IPS DF 6.9 (cell line): ENCODE results near the gene SRSF11.
"Not testable (repeated sequence)": the region's sequence is repeated elsewhere in the genome, so short reads cannot be mapped to it uniquely, and the experiment has no call there.

Experiments
- DNase-seq: peaks from one replicate; pipeline ENCODE4 v3.0.0-alpha.2; 2013; ENCODE audit warnings: low read depth, low spot score
- H3K27ac ChIP-seq: one replicate; pipeline ENCODE4 v1.5.1; 2013; ENCODE audit warnings: low read length, control low read depth
- H3K27me3 ChIP-seq: 2 replicates; pipeline ENCODE4 v1.6.1; 2013; ENCODE audit warnings: mild to moderate bottlenecking, low read length; ENCODE audit not compliant: control insufficient read depth, insufficient read depth
- H3K36me3 ChIP-seq: 2 replicates; pipeline ENCODE4 v1.6.1; 2013; ENCODE audit warnings: low read length; ENCODE audit not compliant: control insufficient read depth, insufficient read depth
- H3K4me1 ChIP-seq: 2 replicates; pipeline ENCODE4 v1.6.1; 2013; ENCODE audit warnings: low read length; ENCODE audit not compliant: control insufficient read depth, insufficient read depth
- H3K4me3 ChIP-seq: 2 replicates; pipeline ENCODE4 v1.5.1; 2013; ENCODE audit warnings: mild to moderate bottlenecking, low read length
- H3K9me3 ChIP-seq: 2 replicates; pipeline ENCODE4 v1.6.1; 2013; ENCODE audit warnings: low read length, inconsistent platforms; ENCODE audit not compliant: control insufficient read depth, insufficient read depth
- WGBS: extraction: QIAGEN DNeasy Blood & Tissue Kit; methylation state at CpG from one replicate; pipeline ENCODE4 v1.1.7; 2013; ENCODE audit warnings: mixed read lengths, missing lambda C conversion rate; ENCODE audit not compliant: insufficient read length, insufficient coverage; 5-methylcytosine and 5-hydroxymethylcytosine counted together

SRSF11 gene

DNA sequence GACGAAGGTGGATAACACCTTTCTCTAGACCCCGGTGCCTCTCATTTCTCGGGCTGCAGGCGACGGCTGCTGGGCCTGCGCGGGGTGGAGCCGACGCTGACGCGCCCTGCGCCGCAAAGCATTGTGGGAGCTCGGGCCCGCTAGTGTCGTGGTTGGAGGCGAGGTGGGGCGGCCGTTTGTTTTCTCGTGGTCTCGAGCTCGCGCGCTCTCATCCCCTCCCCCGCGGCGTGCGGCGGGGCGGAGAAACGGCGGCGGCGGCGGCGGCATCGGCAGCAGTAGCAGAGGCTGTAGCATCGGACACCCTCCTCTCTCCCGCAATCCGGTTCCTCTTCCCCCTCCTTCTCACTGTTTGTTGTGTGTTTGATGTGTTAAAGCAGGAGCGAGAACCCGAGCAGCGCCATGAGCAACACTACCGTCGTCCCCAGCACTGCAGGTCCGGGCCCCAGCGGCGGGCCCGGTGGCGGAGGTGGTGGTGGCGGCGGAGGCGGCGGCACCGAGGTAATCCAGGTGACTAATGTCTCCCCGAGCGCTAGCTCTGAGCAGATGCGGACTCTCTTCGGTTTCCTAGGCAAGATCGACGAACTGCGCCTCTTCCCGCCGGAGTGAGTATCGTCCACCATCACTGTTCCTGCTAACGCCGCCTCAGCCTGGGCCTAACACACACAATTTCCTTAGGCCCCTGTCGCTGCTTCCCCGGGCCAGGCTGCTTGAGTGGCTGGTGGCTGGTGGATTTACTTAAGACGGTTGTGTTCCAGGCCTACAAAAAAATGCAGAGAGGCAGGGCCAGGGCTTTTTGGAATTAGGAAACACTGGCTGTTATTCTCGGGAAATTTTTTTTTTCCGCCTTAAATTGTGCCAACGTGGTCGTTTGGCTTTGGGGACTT is at the start of gene SRSF11:
SRSF11 (plus strand) TSS at position 143 of the 884 bp plus-strand sequence; CDS start at position 400, 257 bp downstream.
- peak within 1 kb of the TSS; percentile 84 for H3K4me3 ChIP-seq
- peak; percentile 82 for DNase-seq
- no peaks in the 10 kb centered on the region; the same call in 1 of the 2 replicates for H3K36me3 ChIP-seq
- no CpG with 5 or more reads among the region's 74 CpGs for WGBS
- H3K27me3 ChIP-seq: no peaks in the 10 kb centered on the region
- no peaks in the 10 kb centered on the region for H3K4me1 ChIP-seq
- no peaks in the 10 kb centered on the region for H3K9me3 ChIP-seq
- no peak within 1 kb of the TSS for H3K27ac ChIP-seq

GRCh38 chr1:70171512-70171911 is 49.7 kb upstream of the SRSF11 start:
- Histone ChIP-seq H3K27ac (no peak overlapping the region), H3K27me3 (no peaks in the 10 kb centered on the region), H3K36me3 (no peaks in the 10 kb centered on the region), H3K4me3 (no peak overlapping the region), H3K4me1 (no peaks in the 10 kb centered on the region), H3K9me3 (no peaks in the 10 kb centered on the region)
- WGBS: no CpG with 5 or more reads among the region's 1 CpG
- DNase-seq: no peak

DNA sequence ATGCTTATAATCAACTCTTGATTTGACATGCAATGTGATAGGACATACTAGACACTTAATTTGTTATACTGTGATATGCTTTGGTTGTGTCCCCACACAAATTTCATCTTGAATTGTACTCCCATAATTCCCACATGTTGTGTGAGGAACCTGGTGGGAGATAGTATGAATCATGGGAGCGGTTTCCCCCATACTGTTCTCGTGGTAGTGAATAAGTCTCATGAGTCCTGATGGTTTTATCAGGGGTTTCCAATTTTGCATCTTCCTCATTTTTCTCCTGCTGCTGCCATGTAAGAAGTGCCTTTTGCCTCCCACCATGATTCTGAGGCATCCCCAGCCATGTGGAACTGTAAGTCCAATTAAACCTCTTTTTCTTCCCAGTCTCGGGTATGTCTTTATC is 36.0 kb upstream of the SRSF11 start:
- not testable (repeated sequence) for H3K4me1 ChIP-seq, DNase-seq, H3K9me3 ChIP-seq, H3K27ac ChIP-seq, H3K4me3 ChIP-seq, H3K36me3 ChIP-seq, H3K27me3 ChIP-seq
- no CpG with 5 or more reads among the region's 3 CpGs for WGBS

GRCh38 chr1:70188522-70188921 is 32.7 kb upstream of the SRSF11 start:
- Histone ChIP-seq H3K36me3 (no peaks in the 10 kb centered on the region), H3K27ac (no peak overlapping the region), H3K27me3 (no peaks in the 10 kb centered on the region), H3K9me3 (no peaks in the 10 kb centered on the region), H3K4me1 (no peaks in the 10 kb centered on the region), H3K4me3 (no peak overlapping the region)
- WGBS: no CpG with 5 or more reads among the region's 2 CpGs
- DNase-seq: no peak

DNA sequence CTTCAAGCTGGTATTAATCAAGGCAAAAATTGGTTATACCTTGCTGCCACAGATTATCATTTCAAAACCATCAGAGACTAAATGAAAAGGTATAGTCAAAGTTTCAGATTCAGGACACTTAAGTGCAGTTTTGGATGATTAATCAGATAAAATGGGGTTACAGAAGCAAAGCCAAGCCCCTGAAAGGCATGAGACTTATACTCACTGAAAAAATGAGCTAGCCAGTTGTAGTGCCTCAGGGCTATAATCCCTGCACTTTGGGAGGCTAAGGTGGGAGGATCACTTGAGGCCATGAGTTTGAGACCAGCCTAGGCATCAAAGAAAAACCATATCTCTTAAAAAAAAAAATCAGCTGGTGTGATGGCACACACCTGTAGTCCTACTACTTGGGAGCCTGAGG is 31.0 kb upstream of the SRSF11 start:
- no peak for DNase-seq
- no peaks in the 10 kb centered on the region for H3K27me3 ChIP-seq
- no peaks in the 10 kb centered on the region for H3K36me3 ChIP-seq
- no peaks in the 10 kb centered on the region for H3K9me3 ChIP-seq
- no peak overlapping the region for H3K27ac ChIP-seq
- no peaks in the 10 kb centered on the region for H3K4me1 ChIP-seq
- H3K4me3 ChIP-seq: no peak overlapping the region

- H3K27ac ChIP-seq, H3K27me3 ChIP-seq, H3K9me3 ChIP-seq, H3K4me1 ChIP-seq, DNase-seq, H3K36me3 ChIP-seq, H3K4me3 ChIP-seq: not testable (repeated sequence)
Observed at GRCh38 chr1:70192446-70192845, 28.7 kb upstream of the SRSF11 start.

GRCh38 chr1:70194601-70195000 is 26.6 kb upstream of the SRSF11 start:
- no peak for DNase-seq
- no peaks in the 10 kb centered on the region for H3K36me3 ChIP-seq
- H3K27ac ChIP-seq: no peak overlapping the region
- no peaks in the 10 kb centered on the region for H3K4me1 ChIP-seq
- no peak overlapping the region for H3K4me3 ChIP-seq
- H3K9me3 ChIP-seq: no peaks in the 10 kb centered on the region
- no peaks in the 10 kb centered on the region for H3K27me3 ChIP-seq

DNA sequence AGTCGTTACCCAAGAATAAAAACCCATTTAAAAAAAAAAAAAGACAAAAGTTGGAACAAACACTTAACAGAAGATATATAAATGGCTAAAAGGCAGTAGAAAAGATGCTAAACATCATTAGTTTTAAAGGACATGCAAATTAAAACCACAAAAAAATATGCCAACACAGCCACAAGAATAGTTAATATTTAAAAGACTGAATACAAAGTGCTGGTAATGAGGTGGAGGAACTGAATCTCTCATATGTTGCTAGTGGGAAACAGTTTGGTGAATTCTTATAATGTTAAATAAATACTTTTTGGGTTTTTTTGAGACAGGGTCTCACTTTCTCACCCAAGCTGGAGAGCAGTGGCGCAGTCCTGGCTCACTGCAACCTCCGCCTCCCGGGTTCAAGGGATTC is 25.8 kb upstream of the SRSF11 start:
- Histone ChIP-seq H3K27ac (no peak overlapping the region), H3K27me3 (no peaks in the 10 kb centered on the region), H3K4me1 (no peaks in the 10 kb centered on the region), H3K36me3 (no peaks in the 10 kb centered on the region), H3K4me3 (no peak overlapping the region), H3K9me3 (no peaks in the 10 kb centered on the region)
- no peak for DNase-seq
- no CpG with 5 or more reads among the region's 4 CpGs for WGBS

GRCh38 chr1:70196333-70196732 is 24.8 kb upstream of the SRSF11 start:
- no peak for DNase-seq
- H3K36me3 ChIP-seq: no peaks in the 10 kb centered on the region
- WGBS: no CpG with 5 or more reads among the region's 3 CpGs
- H3K9me3 ChIP-seq: no peaks in the 10 kb centered on the region
- H3K4me3 ChIP-seq: no peak overlapping the region
- H3K27ac ChIP-seq: no peak overlapping the region
- no peaks in the 10 kb centered on the region for H3K27me3 ChIP-seq
- H3K4me1 ChIP-seq: no peaks in the 10 kb centered on the region

- DNase-seq: no peak
- H3K36me3 ChIP-seq: no peaks in the 10 kb centered on the region
- no peak overlapping the region for H3K27ac ChIP-seq
- H3K9me3 ChIP-seq: no peaks in the 10 kb centered on the region
- H3K27me3 ChIP-seq: no peaks in the 10 kb centered on the region
- WGBS: no CpG with 5 or more reads among the region's 4 CpGs
- no peaks in the 10 kb centered on the region; the same call in 1 of the 2 replicates for H3K4me1 ChIP-seq
- H3K4me3 ChIP-seq: no peak overlapping the region
Observed at GRCh38 chr1:70200065-70200464, 21.1 kb upstream of the SRSF11 start.

DNA sequence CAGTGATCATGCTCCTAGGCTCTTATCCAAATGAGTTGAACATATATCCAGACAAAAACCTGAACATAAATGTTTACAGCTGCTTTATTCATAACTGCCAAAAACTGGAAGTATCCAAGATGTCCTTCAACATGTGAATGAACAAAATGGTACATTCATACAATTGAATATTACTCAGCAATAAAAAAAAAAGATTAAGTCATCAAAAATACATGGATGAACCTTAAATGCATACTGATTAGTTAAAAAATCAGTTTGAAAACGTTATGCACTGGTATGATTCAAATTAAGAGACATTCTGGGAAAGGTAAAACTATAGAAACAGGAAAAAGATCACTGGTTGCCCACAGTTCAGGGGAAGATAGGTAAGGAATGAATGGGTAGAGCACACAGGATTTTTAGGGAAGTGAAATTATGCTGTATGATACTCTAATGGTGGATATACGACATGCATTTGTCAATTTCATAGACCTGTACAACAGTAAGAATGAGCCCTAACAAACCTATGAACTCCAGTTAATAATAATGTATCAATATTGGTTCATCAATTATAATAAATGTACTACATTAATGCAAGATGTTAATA is 18.9 kb upstream of the SRSF11 start:
- no peak overlapping the region for H3K27ac ChIP-seq

More for the DNA sequence above, 18.9 kb upstream of the SRSF11 start:
- Histone ChIP-seq H3K4me1 (peaks cover 2% of the 10 kb centered on the region; the same call in 1 of the 2 replicates), H3K4me3 (no peak overlapping the region), H3K9me3 (no peaks in the 10 kb centered on the region), H3K36me3 (no peaks in the 10 kb centered on the region), H3K27me3 (no peaks in the 10 kb centered on the region)
- no CpG with 5 or more reads among the region's 2 CpGs for WGBS
- no peak for DNase-seq
